Stimulated activated CD4-positive, alpha-beta T cell treated with anti-CD3 and anti-CD28 coated beads, TNF-alpha, amount 100 ng/mL, for 48 hours (primary cell): ENCODE results near the gene SH3BGRL2.

ENCODE experiments used
- DNase-seq, 3 donors: peaks; one replicate each; pipeline ENCODE4 v3.0.0-alpha.2; 2020; ENCODE audit warnings: low read depth in 3 of 3

The SH3BGRL2 gene

DNA sequence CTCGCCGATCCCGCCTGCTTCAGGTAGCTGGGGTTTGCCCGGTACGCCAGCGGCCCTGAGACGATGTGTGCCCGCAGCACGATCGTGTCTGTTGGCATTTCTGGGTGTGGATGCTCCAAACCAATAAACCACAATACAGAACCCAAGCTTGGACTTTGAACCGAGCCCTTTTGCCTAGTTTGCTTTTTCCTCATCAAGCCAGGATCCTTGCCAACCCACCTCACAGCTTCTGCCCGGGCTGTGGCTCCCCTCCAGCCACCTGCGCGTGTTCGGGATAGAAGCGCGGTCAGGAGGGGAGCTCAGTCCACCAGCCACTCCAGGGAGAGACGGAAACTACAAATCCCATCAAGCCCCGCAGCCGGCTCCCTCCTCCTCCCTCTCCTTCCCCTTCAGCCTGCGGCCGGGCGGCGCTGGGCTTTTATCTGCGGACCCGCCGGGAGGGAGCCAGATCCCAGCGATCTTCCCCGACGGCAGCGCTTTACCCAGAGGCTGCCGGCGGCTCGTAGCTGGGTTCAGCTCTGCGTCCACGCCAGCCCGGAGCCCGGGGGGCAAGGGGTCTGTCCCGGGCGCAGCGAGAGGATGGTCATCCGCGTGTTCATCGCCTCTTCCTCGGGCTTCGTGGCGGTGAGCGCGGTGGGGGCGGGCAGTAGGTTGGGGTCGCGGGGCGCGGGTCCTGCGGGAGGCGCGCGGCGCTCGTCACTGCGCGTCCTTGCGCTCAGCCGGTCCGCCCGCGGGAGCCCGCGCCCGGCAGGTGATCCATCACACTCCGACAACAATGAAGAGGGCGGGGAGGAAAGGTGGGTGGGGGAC is at the start of gene SH3BGRL2:
Gene SH3BGRL2 (plus strand): TSS at position 447 of the 810 bp plus-strand sequence. CDS start 133 bp downstream, at position 580.
- DNase-seq: peak in 1 of 3 donors; percentile 4

DNA sequence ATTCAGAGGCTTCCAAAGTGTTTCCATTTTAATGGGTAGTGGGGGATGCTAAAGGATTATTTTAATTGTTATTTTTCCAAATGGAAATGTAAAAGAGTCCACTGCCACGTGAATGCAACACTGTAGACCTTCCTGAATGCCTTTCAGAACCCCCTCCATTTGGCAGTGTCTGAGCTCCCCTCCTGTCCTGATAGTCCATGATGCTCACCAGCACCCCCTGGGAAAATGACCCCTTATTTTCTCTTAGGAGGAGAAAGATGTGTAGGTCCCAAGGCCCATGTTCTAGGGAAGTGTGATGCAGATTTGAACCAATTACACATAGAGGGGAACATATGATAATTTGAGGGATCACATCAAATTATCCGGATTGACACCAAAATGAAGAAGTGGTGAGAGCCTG is 46.8 kb upstream of the SH3BGRL2 start:
- DNase-seq: no peak

DNA sequence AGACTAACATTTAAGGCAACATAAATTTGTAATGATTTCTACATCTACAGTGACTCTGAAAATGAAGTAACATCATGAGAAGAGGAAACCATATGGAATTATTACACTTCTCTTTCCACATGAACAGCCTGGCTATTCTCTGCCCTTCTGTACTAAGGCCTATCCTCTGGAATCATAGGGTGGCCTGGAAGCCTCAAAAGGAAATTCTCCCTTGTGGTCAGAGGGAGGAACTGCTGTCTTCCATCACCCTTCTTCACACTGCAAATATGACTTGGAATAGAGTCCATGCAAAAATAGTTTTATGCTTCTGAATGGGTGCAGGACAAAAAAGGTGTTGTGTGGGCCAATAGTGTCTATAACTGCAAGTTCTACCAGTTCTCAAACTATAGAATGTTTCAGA is 44.6 kb upstream of the SH3BGRL2 start:
- DNase-seq: no peak

DNA sequence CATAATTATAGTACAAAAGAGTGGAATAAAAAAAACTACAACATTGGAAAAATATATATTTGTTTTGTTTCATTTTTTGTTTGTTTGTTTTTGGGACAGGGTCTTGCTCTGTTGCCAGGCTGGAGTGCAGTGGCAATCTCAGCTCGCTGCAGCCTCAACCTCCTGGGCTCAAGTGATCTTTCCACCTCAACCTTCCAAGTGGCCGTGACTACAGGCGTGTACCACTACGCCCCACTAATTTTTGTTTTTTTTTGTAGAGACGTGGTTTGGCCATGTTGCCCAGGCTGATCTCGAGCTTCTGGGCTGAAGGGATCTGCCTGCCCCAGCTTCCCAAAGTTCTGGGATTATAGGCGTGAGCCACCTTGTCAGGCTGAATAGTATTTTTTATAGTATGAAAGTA is 41.4 kb upstream of the SH3BGRL2 start:
- DNase-seq: no peak

DNA sequence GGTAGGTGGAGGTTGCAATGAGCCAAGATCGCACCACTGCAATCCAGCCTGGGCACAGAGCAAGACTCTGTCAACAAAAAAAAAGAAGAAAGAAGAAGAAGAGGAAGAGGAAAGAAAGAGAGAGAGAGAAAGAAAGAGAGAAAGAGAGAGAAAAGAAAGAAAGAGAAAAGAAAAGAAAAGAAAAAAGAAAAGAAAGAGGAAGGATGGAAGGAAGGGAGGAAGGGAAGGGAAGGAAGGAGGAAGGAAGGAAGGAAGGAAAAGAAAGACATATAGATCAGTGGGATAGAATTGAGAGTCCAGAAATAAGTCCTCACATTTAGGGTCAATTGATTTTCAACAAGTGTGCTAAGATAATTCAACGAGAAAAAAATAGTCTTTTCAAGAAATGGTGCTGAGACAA is 34.0 kb upstream of the SH3BGRL2 start:
- no peak for DNase-seq

DNA sequence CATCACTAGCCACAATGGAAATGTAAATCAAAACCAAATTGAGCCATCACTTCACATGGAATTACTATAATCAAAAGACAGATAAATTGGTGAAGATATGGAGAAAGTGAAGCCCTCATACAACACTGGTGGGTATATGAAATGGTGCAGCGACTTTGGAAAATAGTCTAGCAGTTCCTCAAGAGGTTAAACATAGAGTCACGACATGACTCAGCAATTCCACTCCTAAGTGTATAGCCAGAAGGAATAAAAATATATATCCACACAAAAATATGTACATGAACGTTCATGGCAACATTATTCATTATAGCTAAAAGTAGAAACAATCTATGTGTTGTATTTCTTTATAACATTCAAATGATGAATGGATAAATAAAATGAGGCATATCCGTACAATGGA is 33.1 kb upstream of the SH3BGRL2 start:
- DNase-seq: no peak

DNA sequence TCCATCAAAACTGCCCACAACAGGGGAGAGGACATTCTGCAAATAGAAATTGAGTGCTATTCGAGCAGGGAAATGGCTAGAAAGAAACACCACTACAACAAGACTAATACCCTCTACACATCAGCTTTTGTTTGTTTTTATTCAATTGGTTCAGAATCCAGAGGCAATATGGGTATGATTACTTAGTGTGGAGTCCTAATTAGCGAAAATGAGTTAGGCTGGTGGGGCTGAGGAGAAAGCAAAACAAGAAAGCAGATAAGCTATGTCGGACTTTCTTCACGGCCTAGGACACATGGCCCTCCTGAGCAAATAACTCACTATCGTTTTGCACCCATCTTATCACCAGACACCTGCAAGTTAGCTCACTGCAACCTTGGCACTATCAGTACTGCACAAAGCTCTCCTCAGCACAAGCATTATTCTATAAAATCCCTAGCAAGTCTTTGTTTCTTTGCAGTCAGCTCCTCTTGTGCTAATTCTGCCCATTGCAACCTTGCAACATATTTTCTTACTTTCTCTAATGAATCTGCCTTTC is 31.3 kb upstream of the SH3BGRL2 start:
- no peak for DNase-seq

DNA sequence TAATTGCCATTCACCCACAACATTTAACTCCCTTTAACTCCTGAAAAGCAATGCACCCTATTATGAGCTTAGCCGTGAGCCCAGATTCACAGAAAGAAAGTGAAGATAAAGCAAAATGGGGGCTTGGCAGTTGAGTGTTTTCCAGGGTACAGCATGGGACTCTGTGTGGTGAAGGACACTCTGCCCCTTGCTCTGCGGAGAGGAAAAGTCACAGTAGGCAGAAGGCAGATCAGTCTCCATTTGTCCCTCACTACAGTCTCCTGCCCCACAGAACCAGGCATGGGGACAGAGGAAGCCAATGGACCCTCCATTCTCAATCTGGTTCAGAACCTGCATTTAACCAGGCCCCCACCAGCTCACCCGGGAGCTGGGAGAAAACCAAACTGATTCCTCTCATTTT is 30.8 kb upstream of the SH3BGRL2 start:
- no peak for DNase-seq

DNA sequence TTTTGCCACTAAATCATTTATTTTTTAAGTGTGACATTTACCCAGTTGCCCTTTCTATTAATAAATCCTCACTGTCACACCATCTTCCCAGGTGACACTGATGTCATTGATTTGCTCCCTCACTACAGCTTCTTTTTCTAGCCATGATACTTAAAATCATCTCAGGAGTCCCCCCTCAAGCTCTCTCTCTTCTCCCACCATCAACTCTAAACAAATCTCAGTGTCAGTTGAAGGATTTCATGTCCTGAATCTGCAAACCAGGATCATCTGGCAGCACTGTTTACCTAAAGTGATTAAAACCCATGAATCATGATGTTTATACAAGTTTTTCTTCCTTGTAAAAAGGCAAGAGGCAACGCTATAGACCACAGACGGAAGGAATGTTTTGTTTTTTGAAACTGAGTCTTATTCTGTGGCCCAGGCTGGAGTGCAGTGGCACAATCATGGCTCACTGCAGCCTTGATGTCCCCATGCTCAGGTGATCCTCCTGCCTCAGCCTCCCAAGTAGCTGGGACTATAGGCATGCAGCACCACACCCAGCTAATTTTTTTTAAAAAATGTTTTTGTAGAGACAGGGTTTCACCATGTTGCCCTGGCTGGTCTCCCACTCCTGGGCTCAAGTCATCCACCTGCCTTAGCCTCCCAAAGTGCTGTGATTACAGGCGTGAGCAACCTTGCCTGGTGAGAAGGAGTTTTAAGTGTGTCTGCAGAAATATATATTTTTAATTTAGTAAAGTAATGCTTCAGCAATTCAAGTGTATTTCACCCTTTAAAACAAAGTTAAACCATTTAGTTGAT is 30.1 kb upstream of the SH3BGRL2 start:
- no peak for DNase-seq

DNA sequence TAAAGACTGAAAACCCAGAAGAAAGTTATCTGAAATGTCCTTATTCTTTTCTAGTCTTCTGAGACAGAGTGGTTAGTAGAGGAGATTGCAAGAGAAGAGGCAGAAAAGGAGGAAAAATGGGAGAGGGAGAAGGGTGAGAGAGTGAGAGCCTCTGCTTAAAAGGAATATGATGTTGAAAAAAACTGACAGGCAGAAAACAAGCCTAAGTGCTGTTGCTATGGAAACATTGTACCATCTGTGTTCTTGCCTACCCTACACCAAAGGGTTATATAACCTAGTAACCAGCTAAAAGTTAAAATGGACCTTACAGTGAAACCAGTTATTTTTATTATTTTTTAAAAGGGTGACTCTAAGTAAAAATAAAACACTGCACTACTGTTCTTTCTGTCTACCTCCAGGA is 28.3 kb upstream of the SH3BGRL2 start:
- DNase-seq: no peak

DNA sequence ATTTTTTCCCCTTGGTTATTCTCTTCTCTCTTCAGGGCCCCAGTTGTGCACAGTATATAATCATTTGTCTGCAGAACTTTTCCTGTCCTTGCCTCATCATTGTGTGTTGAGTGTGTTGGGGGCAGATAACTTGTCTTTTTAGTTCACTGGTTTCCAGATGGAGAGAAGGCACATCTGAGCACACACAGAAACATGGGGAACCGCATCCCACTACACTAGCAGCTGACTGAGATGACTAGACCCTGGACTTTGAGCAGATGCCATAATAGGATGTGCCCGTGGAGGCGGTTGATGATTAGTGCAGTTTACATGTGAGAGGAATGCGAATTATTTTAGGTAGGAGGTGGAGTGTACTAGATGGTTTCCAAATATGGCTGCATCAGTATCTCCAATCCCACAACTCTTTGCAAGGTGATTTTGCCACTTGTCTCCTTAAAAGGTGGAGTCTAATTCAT is 26.5 kb upstream of the SH3BGRL2 start:
- DNase-seq: no peak

DNA sequence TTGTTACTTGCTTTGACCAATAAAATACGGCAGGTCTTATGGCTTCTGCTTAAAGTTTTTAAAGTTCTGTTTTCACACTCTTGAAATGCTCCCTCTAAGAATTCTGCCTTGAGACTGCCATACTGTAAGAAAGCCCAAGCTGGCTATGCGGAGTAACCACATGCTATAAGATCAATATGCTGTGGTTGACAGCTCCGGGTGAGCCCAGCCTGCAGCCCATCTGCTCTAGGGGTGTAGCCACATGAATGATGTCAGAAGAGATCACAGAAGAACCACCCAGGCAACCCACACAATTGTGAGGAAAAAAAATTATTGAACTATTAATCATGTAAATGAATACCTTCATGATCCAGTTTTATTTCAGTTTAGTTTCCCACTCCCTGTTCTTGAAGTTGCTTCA is 26.1 kb upstream of the SH3BGRL2 start:
- no peak for DNase-seq

DNA sequence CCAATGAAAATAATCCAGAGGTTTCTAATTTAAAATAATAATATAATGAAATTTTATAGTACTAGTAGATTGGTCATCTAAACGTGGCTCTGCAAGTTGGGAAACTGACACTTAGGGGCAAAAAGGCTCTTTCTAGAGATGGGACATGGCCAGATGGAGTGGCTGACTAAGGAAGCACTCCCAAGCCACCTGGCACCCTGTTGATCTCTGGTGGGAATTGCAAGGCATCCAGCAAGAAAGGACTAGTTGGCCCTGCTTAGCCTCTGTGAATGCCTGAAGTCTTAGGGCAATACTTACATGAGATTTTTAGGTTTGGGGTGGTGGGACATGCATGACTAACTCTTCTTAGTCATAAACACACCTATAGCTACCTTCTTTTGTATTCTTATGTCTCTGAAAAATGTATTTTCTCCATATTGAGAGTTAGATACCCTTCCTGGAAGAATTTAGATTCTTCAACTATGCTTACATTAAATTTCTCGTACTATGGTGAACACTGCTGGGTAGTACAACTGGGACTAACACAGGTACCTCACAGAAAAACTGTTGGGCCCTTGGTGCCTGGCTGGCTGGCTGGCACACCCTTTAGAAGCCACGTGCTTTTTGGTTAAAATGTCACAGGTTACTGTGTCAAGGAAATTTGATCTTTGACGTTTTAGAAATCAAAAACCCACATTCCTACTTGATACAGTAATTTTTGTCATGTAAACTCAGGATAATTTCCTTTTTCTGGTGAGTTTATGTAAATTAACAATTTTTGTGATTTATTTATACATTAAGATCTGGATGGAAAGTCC is 25.0 kb upstream of the SH3BGRL2 start:
- DNase-seq: no peak

DNA sequence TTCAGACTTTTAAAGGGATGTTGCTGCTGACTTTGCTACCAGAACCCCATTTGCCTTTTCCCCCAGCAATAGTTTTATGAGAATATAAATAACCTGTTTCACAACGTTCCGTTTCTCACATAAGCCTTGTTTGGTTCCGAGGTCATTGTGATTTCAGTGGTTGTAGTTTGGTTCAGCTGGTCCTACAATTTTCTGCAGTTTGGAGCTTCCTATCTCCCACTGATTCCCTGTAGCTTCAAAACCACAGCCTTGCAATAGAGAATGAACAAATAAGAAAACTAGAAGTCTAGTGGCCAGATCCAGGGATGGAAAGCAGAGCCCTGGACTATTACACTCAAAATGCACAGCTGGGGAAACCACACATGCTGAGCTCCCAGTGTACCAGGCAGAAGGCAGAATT is 24.1 kb upstream of the SH3BGRL2 start:
- no peak for DNase-seq

DNA sequence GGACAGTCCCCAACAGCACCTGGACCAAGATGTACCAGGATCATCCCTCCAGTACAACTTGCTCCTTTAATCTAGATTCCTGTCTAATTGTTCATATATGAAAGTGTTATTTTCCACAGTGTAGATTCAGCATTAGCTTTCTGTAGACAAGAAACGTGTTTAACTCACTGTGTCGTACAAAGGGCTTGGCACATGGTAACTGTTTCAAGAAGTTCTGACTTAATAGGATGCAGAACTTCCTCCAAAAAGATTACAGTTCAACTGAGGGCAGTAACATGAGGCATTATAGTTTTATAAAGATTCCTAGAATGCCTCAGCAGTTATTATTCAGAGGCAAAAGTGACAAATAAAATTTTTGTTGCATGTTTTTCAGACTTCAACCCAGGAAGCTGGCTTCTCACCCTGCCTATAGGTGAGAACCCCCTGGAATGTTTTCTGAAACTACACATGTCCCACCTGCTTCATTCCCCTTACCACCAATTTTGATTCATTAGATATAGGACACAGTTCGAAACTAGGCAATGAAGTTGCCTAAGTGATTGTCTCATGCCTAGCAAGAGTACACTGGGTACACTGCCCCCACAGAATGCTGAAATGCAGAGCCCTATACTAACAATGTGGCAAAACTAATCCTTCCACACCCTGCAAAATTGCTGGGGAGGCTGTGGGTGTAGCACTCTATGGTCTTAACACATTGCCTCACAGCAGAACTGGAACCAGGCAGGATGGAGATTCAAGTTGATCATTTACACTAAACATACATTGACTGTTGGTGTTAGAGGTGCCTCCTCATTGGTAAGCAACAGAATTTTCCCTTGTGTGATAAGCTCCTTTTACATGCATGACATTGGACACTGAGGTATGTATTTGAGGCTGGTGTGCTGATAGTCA is 22.6 kb upstream of the SH3BGRL2 start:
- DNase-seq: no peak

DNA sequence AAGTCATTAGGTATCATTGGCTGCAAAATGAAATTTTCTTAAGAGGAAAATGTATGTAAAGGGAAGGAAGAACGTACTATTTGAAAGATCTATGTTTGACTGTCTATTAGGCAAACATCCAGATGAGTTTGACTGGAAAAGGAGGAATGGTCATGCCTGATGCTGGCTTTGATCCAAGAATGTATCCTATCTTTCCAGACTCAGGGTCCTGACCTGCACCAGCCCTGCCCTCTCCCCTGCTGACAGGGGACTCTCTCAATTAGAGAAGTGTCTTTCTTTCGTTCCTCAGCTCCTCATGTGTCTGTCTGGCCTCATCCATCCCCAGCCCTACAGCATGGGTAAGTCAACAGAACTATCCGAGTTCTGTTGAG is 21.9 kb upstream of the SH3BGRL2 start:
- DNase-seq: no peak

DNA sequence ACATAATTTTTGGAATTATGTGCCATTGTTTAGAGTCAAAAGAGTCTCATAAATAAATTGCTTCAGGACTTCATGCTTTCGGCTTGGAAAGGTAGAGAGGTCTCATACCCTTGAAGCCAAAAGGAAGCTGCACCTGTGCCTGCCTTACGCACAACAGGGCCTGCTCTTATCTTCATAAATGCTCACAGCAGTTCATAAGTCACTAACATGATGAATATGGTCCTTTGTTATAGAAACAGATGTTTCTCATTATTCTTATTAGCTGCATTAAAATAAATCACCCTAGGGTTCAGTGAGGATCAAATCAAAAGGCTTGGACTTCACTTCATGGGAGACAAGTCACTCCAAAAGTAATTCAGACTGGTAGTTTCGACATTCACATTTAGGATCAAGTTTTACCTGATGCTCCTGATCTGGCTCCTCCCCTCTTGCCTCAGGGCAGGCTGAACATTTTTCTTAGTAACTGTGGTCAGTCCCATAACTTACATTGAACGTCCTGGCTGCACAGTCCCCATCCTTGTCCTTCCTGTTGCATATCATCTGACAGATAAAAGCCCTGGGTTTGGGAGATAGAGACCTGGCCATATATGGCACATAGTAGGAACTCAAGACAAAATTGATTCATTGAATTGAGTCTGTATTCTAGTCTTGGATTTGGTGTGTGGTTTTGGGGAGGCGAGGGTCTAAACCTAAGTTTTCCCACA is 20.7 kb upstream of the SH3BGRL2 start:
- no peak for DNase-seq

DNA sequence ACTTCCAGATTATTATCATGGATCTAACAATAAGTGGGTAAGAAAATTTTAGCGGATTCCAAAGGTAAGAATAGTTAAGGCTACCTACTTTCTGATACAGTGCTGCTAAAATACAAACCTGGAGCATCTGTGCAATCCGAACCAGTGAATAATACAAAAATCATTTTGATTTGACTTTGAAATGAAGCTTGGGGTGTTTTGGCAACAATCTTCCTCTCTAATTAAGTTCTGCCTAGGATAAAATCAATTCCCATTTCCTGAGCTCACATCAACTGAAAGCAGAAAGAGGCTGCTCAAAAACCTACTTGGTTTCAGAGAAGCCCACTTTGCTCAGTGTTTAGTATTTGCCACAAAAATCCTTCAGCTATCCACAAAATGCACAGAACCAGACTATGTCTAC is 18.7 kb upstream of the SH3BGRL2 start:
- no peak for DNase-seq

DNA sequence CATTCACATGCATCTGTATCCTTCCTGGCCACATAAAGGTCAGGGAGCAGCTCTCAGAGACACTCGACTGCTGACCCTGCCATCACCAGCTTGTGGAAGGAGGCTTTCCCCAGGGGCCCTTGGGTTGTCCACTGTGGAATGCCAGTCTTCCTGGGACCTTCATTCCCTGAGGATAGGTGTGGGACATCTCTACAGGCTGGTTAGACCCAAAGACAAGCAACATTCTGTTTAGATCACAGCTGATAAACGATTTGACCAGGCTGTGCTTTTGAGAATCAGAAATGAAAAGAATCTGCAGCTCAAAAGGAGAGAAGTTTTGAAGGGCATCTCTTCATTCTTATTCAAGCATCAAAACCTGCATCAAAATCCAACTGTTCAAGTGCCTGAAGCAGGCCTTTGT is 18.2 kb upstream of the SH3BGRL2 start:
- no peak for DNase-seq

DNA sequence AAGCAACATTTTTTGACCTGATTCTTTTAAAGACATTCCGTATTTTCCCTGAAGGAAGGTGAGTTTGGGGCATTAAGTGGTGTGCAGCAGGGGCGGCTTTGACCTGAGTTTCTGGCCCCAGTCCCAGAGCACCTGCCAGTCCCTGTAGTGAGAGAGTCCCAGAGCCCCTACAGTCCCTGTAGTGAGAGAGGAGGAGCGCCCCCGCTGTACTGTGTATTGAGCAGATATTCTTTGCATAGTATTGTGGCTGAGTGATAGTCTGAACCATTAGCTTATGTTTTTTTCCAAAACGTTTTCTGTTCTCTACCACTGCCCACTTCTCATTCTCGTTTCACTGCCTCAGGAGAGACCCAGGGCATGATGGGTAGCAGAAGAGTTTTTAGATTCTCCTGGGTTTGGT is 17.2 kb upstream of the SH3BGRL2 start:
- no peak for DNase-seq
